ENCODE results near the gene GSG1L.

DNA sequence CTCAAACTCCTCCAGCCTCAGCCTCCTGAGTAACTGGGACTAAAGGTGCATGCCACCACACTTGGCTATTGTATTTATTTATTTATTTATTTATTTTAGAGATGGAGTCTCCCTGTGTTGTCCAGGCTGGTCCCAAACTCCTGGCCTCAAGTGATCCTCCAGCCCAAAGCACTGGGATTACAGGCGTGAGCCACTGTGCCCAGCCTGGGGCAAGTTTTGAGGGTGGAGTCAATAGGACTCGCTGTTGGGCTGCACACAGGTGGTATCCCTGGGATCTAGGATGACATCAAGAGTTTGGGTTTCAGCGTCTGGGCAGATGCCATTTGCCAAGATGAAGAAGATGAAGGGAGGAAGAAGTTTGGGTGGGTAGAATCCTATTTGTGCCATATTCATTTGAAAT is 213.9 kb downstream of the GSG1L start:
- TF ChIP-seq CTCF (IDR thresholded peaks at IDR 0.05) (no peak), POLR2A (IDR thresholded peaks at IDR 0.05) (no peak)
